Stimulated activated CD8-positive, alpha-beta memory T cell treated with anti-CD3 and anti-CD28 coated beads, Interleukin-12 subunit alpha, Interleukin-12 subunit beta, amount 100 ng/mL, for 4 hours (primary cell): ENCODE results near the gene CMSS1.
"Not testable (repeated sequence)": the region's sequence is repeated elsewhere in the genome, so short reads cannot be mapped to it uniquely, and the experiment has no call there.

Source experiments
- DNase-seq: peaks from one replicate; pipeline ENCODE4 v3.0.0-alpha.2; 2020; ENCODE audit warnings: low read depth

Gene CMSS1

DNA sequence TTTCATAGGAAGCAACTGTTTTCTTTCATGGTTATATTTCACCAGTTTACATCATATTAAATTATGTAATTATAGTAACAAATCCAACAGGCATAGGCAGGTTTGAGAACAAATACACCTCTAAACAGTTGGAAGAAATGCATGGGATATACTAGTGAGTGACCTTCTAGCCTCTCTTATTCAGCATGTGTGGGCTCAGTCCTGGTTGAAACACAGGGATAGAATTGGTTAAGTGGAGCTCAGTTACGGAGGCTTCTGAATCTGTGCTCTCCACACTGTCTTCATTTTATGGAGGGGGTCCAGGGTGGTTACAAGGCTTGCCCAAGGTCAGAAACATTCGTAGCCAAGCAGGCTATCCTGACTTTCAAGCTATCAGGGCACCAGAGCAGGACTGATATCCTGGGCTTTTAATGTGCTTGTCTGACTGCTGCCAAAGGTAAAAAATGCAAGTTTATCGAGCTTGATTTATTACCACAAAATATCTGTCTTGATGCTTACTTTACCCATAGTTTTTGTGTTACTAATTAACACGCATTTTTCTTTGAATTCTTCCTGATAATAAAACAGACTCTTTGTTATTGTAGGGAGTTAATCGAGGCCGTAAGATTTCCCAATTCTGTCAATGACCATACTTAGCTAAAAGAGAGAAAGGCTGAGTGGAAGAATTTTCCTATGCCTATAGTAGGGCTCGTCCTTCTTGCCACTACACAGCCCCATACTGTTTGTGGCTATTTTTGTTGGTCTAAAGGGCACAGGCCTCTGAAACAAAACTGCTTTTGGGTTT lies 207.1 kb downstream of the CMSS1 start:
- no peak for DNase-seq

DNA sequence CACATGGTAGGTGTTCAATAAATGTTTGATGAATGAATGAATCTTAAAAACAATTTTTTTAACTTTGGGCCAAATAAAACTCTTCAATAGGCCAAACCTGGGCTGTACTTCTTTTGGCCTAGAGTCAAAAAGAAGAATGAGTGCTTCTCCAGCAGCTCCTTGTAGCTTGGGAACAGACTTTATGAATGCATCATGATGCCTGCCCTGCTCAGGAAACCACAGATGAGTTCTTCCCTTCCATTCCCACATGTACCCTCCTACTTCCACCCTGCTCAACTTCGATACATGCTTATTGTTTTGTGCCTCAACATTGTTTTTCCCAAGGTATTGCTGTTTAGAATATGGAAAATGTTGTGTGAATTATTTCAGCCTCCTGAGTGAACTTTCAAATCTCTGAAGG lies 209.7 kb downstream of the CMSS1 start:
- DNase-seq = no peak

DNA sequence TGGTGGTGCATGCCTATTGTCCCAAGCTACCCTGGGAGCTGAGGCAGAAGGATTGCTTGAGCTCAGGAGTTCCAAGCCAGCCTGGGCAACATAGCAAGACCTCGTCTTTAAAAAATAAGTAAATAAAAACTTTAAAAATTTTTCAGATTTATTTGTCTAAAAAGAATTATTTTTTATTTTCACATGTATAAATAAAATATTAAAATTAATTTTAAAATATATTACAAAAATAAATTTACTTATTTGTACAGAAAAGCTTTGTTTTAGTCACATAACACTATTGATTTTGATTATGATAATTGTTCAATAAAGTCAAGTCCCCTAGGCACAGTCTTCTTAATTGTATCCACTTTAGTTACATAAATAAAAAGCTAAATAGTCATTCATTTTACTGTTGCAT lies 211.4 kb downstream of the CMSS1 start:
- no peak for DNase-seq

DNA sequence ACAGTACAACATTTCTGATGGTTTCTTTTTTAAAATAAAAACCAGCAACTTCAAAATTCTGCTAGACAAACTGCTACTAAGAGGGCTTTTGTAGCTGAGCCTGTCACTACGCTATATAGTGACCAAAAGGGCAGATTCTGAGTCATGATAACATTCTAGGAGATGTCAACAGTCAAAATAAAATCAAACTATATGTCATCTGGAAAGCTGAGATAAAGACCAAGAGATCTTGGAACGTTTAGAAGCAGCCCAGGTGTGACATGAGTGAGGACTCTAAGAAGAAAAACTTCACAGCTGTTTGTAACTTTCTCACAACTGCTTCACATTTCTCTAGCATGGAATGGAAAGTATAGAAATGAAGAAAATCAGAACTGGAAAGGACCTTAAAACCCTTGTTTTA lies 212.0 kb downstream of the CMSS1 start:
- DNase-seq = no peak

DNA sequence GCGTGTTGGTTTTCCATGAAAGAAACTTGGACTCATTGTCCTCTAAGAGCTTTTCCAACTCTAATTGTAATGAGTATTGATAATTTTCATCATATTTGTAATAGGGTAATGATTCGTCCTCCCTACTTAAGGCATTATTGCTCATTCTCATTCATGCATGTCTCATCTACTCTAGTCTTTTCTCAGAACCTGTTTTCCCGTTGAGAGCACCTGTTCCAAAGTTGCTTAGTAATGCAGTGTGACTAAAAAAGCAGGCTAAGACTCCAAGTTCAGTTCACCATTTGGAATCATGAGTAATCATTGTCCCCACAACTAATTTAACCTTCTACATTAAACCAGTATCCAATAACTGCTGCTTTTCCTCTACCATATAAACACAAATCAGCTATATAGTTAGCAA lies 212.7 kb downstream of the CMSS1 start:
- DNase-seq = no peak

DNA sequence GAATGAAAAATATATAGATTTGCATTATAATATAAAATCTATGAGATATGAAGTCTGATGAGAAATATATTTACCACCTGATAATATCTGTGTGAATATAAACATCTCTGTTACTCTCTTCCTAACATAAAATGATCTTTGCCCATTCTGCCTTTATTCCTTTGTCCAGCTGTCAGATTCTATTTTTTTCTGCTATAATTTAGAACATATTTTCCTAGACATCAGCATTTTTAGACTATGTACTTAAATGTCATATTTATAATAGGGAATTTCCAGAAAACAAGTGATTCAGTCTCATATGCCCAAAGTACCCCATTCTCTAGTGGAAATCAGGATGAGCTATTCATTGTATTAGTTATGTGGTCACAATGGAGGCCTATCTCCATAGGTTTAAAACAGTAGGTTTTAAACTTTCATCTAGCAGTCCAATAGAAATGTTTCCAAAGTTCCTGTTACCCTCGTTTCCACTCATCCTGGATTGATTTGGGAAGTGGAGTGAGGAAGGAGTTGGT lies 213.3 kb downstream of the CMSS1 start:
- DNase-seq = no peak

DNA sequence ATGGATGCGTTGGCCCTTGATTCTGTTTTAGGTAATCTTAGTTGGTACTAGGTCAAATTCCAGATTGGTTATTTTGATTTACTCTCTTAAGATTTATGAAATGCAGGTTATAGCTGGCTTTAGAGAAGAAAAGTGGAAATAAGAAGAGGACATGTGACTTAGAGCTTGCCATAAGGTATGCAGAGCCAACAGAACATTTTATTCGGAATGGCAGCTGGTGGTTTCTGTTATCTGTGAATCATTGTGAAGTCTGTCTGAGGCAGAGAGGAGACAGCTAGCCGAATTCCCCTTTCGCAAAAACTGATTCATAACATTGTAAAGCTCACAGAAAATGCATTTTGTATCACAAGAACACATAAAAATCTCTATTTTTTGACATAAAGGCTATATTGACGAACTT lies 214.6 kb downstream of the CMSS1 start:
- no peak for DNase-seq

DNA sequence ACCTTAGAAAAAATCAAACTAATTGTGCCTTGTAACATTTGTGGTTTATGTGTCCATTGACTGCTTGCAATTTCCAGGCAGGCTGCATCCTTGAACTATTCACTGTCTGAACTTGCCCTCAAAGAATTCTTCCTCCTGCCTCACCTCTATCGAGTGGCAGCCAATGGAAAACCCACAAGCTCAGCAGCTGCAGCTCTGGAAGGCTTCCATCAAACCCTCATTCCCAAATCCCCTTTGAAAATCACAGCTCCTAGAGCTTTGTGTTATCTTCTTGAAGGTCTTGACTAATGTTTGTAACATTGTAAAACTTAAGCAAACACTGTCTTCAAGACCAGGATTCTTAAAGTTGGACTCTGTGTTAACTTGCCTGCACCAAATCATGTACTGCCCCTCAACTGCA lies 215.5 kb downstream of the CMSS1 start:
- DNase-seq = no peak

DNA sequence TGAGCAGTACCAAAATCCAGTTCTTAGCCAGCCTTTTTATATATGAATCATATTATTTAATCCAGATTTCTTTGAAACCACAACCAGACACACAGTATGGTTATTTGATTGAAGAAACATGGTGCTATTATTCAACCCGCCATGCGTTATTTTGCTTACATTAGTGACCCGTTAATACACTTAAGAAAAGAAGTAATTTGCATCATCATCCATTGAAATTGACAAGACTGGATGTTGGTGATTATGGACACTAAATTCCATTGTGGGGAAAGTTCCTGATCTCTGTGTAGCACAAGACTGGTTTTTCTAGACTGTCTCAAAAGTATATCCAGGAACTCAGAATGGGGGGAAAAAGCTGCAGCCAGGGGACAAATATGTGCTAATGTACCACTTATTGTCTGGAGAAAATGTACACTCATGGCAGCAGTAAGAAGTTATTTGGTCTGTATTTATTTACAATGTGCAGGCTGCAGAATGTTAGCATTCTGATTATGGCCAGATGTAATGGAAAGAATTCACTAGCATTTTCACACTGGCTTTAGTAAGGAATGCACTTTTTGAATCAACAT lies 216.3 kb downstream of the CMSS1 start:
- DNase-seq = no peak

DNA sequence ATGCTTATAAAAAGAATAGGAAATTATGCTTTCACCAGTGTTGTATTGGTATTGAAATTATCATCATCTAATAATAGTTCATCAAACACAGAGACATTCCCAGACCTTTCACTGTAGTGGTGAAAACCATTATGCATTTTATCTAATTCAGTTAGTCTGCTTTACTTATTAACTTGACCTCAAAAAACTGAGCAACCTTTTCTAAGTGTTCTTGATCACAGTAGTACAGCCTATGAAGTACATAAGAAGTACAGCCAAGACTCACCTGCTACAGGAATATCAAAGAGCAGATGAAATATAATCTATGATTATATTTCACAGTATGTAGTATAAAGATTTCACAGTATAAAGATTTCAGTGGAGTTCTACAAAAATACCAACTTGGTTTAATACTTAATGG lies 221.4 kb downstream of the CMSS1 start:
- no peak for DNase-seq

DNA sequence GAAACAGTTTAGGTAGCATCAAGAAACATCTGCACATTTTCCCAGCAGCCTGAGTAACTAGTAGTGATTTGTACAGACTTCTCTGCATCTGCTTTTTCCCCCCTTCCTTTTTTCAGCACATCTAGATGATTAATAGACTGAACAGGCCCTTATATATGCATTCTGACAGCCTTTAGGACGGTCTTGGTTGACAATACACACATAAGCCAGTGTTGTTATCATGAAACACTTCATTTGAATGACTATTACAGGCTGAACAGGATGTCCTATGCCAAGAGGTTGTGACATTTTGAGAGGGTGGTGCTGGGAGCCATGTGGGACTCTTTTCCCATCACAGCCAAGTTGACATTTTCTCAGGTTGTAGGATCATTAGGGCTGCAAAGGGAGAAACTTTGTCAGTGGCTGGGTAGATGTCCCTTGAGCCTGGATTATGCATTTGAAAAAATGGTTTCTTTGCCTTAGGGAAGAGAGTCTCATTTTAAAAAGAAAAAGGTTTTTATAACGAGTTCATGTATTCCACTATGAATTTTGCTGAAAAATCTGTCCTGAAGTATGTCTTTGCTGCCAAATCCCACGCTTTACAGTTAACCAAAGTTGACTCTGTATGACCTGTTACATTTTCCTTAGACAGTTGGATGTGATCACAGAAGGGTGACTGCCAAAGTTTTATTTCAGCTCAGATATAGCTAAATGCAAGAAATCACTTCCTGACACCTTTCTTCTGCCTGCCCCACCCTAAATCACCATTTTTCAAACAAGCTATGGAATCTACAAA lies 223.0 kb downstream of the CMSS1 start:
- DNase-seq = no peak

DNA sequence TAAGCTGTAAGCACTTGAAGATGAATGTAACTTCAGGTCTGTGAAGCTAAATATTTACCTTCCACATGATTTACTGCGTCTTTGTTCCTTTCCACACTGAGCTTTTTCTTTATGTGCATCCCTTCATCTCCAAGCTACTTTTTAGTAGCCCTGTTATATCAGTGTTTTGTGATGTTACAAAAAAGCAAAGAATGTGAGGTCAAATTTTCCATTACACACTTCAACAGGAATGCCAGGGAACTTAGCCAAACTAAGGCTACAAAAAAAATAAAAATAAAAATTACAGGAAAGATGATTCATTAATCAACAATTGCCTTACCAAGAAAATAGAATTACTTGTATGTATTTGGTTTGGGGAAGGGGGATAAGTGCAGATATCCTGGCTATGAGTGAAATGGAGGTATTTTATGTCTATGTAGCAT lies 223.7 kb downstream of the CMSS1 start:
- no peak for DNase-seq

DNA sequence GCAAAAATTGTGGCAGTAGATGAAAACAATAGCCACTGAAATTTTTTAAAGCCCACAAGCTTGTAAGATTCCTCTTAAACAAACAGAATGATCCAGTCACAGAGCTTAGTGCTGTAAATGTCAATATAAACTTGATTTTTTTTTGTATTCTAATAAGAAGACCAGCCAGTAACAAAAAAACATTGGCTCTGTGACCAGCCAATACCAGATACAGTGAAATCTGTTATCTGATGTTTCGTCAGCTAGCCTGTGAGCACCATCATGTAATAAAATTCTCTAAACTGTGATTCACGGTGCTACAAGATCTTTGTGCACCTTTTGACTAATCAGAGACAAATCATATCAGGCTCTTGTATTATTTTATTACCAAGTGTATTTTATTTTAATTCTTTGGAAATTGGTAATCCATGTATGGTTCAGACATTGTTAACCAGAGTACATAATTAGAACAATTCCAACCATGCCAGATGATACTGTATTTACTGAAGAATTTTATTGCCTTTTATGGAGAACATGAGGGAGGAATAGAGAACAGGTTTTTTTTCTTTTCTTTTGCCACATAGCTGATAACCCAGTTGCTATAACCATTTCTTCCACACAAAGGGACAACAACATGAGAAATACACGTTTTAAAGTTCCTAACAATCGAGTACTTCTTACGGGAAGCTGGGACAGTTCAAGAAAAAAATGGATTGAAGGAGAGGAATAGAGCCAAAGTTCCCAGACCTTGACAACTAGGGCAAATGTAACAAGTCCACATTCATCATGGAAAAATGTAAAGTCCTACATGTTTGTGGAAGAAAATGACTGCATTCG lies 224.7 kb downstream of the CMSS1 start:
- no peak for DNase-seq

DNA sequence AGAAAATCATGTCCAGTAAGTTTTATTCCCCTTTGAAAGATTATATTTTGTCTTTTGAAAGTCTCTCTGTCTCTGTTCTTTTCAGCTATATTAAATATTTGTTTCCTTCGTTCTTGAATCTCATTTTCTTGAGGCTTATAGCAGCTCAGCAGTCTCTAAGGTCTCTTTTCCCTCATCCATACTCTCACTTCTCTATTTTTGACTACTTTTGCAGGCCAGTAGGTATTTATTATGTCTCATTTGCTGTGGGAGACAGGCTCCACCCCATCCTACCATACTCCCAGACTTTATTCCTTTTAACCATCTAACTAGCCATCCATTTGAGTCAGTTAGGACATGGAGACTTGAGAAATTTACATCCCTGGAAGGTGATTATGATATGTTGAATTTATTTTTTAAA lies 225.6 kb downstream of the CMSS1 start:
- DNase-seq = no peak

DNA sequence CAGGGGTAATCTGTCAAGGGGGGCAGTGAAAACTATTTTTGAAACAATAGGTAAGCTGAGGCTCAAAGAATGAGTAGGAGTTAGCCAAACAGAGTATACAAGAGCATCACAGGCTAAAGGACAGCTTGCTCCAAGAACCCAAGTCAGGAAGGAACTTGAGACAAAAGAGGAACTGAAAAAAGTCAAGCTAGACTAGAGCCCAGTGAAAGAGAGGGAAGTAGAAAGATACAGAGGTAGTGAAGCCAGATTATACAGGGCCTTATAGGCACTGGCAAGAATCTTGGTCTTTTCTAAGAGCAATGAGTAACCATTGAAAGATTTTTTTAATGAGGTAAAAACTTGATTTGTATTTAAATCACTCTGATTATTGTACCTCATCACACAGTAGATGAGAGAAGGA lies 226.7 kb downstream of the CMSS1 start:
- DNase-seq = no peak

DNA sequence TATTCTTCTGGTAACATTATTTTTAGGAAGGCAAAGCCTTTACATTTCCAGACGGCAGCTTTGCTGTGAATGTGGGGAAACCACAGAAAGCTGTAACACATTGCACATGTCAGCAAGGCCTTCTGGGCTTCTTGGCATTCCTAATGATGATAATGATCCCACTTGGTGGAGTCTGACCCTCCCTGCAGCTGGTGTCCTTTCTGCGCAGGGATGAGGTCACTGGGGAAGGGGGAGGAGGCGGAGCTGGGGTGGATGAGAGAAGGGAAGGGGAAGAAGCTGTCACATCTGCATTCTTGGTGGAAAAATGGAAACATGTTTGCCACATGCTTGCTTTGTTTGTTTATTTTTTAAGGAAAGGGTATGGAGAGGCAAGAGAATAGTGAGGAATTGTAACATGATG lies 228.0 kb downstream of the CMSS1 start:
- no peak for DNase-seq

DNA sequence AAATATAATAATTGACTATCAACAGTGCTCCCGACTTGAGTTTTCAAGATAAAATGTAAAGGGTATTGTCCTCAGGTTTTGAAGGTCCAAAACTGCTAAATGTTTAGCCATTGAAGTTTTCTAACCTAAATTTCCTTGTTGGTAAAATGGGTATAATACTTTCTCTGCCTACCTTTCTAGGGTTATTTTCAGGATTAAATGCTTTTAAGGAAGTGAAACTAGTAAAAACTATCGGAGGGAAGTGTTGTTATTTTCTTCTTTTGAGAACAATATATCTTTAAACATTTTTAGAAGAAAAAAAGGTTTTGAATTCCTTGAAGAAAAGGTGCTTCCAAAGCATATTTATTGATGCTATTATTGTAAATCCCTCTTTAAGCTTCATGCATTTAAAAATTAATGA lies 229.3 kb downstream of the CMSS1 start:
- no peak for DNase-seq

DNA sequence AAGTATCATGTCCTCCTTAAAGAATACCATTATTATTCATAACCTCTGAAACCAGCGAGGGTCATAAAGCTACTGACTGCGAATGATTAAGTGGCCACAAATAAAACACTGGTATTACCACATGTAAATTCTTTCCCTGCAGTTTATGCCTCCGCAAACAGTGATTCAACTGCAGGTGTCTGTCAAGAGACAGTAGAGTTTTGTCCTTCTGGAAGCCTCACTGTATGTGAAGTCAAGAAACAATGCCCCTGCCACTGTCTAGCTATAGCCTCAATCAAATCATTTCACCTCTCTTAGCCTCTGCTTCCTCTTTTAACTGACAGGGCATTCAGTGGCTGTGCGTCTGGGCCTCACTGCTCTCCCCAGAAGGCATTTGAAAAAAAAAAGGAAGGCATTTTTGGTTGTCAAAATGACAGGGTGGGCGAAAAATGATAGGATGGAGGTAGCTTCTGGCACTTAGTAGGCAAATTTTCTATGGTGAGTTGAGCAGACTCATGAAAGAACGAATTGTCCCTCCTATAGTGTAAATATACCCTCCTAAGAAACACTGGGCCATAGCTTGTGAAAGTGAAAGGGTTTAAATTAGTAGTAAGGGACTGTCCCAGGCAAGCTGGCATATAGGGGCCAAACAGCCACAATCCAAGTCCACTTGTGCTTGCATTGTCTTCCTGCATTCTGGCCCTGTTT lies 229.9 kb downstream of the CMSS1 start:
- DNase-seq = no peak

DNA sequence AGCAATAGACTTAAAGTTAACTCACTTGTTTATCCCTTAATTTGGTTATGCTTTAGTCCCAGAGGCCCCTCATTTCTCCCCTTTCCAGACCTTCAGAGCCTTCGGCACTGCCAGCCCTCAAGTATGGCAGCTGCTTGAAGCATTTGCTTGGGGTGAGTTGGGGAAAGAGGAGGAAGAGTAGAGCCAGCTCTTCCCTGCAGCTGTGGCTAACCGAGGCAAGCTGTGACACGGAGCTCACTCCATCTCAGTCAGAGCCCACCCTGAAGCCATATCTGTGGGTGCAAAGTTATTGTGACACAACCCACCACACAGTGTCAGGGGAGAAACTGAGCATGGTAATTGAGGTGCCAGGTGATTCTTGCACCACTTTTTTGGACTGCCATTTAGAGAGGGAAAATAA lies 230.6 kb downstream of the CMSS1 start:
- DNase-seq = no peak

DNA sequence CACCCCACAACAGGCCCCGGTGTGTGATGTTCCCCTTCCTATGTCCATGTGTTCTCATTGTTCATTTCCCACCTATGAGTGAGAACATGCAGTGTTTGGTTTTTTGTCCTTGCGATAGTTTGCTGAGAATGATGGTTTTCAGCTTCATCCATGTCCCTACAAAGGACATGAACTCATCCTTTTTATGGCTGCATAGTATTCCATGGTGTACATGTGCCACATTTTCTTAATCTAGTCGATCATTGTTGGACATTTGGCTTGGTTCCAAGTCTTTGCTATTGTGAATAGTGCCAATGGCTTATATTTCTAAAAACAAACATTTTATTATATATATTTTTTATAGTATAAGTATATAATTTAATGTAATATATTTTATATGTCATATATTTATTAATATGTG lies 233.9 kb downstream of the CMSS1 start:
- DNase-seq = not testable (repeated sequence)

DNA sequence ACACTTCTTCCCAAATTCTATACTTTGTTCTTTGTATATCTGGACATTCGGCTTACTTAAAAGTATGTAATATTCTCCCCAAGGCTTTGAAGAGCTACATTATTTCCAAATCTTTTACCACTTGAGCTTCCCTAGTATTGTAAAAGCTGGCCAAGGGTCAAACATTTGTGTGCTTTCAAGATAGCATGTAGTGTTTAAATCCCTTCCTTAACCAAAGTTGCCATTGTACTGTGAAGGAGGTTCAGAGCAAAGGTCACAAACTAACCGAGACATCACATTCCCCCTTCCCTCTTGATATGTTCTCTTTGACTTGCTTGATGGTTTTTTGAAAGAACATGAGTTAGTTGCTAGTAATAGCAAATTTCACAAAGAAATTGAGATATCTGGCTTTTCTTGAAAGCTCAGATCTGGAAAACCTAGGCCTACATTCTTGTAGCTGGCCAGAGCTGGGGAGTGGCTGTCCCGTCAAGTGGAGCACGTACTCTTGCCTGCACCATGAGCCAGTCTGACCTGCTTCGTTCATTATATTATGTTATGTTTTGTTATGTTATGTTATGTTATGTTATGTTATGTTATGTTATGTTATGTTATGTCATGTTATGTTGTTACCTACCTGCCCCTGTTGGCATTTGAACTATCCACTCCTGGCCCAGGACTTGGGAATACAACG lies 236.4 kb downstream of the CMSS1 start:
- no peak for DNase-seq
